HCT116 (cell line): ENCODE results near the gene RNF126. TPM values are rescaled to one million over a fixed set of nuclear protein-coding genes. Genes with fewer than 3 reads are reported as not detected.

Experiments
- ATAC-seq: fragments of 200-7000 bp; cut with Tn5 transposase; 2 replicates; pipeline ENCODE4 v1.9.1; 2020; ENCODE audit warnings: mild to moderate bottlenecking, moderate library complexity
- BruUV-seq: library from RNA; stranded (reverse); fragments of 400-500 nt; replicated peaks from 2 replicates; lab custom pipeline; 2021; lab: Mats Ljungman, UMichigan
- CTCF ChIA-PET: fragments of 300-600 bp; sonication (Branson Sonifier 250); formaldehyde crosslinking; loops from one replicate; lab custom pipeline; 2021; ENCODE audit warnings: antibody characterized with exemption; lab: Charles Lee
- POLR2A ChIA-PET: fragments of 300-600, 350-600 bp; sonication (Branson Sonifier 250); formaldehyde crosslinking; loops from one replicate; lab custom pipeline; 2021; ENCODE audit warnings: antibody characterized with exemption; lab: Charles Lee
- RAD21 ChIA-PET, 2 experiments: fragments of 300-600 bp; sonication (Branson Sonifier 250); formaldehyde crosslinking; loops; one replicate each; lab custom pipeline; 2023; ENCODE audit warnings: low total read pairs in 2 of 2; ENCODE audit not compliant: uncharacterized antibody in 2 of 2, unreplicated experiment in 2 of 2, low non-redundant PET in 1 of 2; lab: Charles Lee
- DNase-seq: peaks from one replicate; pipeline ENCODE4 v3.0.0-alpha.2; 2010; ENCODE audit warnings: low read depth, low spot score
- H2AFZ ChIP-seq: fragments of 200-600 bp; shearing (Covaris generic), sonication (generic); 2 replicates; pipeline ENCODE4 v1.6.1; 2017; ENCODE audit warnings: low read depth, mixed run types, mixed read lengths, antibody characterized with exemption, low read length; ENCODE audit not compliant: poor library complexity, severe bottlenecking
- H3K27ac ChIP-seq: 2 replicates; pipeline ENCODE4 v1.5.1; 2012; ENCODE audit warnings: low read depth, low read length
- H3K27me3 ChIP-seq: fragments of 200-600 bp; sonication (generic); 2 replicates; pipeline ENCODE4 v1.6.1; 2016; ENCODE audit warnings: mixed run types, low read length, mixed read lengths; ENCODE audit not compliant: insufficient read depth
- H3K36me3 ChIP-seq, 2 experiments: fragments of 200-500 bp in 1 of 2; fragments of 200-600 bp in 1 of 2; sonication (Bioruptor generic) in 1 of 2; sonication (generic) in 1 of 2; 2 replicates each; pipeline versions ENCODE4 v1.5.1 to v1.6.1; 2014 to 2016; ENCODE audit warnings: low read length in 2 of 2, inconsistent platforms in 1 of 2, mixed read lengths in 1 of 2, mixed run types in 1 of 2; ENCODE audit not compliant: insufficient read depth in 2 of 2, control insufficient read depth in 1 of 2
- H3K4me1 ChIP-seq, 2 experiments: fragments of 200-600 bp in 1 of 2; sonication (generic) in 1 of 2; 2 replicates each; pipeline versions ENCODE4 v1.5.1 to v1.6.1; 2012 to 2017; ENCODE audit warnings: low read length in 2 of 2, inconsistent platforms in 1 of 2, mild to moderate bottlenecking in 1 of 2, mixed read lengths in 1 of 2, mixed run types in 1 of 2, moderate library complexity in 1 of 2; ENCODE audit not compliant: insufficient read depth in 2 of 2, control insufficient read depth in 1 of 2
- H3K4me2 ChIP-seq: fragments of 200-600 bp; sonication (generic); 2 replicates; pipeline ENCODE4 v1.6.1; 2017; ENCODE audit warnings: mixed run types, low read length, mixed read lengths
- H3K4me3 ChIP-seq, 2 experiments: fragments of 200-600 bp in 1 of 2; sonication (generic) in 1 of 2; replicated peaks in 1 of 2; 2 replicates each; pipeline ENCODE4 v1.5.1; 2011 to 2016; ENCODE audit warnings: low read length in 2 of 2, control low read depth in 1 of 2, low read depth in 1 of 2, mild to moderate bottlenecking in 1 of 2, mixed read lengths in 1 of 2, mixed run types in 1 of 2
- H3K79me2 ChIP-seq: fragments of 200-600 bp; sonication (generic); 2 replicates; pipeline ENCODE4 v1.6.1; 2017; ENCODE audit warnings: mild to moderate bottlenecking, mixed run types, low read length, moderate library complexity, mixed read lengths; ENCODE audit not compliant: insufficient read depth
- H3K9ac ChIP-seq: fragments of 200-600 bp; sonication (generic); 2 replicates; pipeline ENCODE4 v1.6.1; 2016; ENCODE audit warnings: low read length, mixed read lengths
- H3K9me2 ChIP-seq: fragments of 200-600 bp; sonication (generic), shearing (Covaris generic); 2 replicates; pipeline ENCODE4 v1.6.1; 2017; ENCODE audit warnings: mixed run types, mild to moderate bottlenecking, moderate library complexity; ENCODE audit not compliant: insufficient read depth
- H3K9me3 ChIP-seq, 2 experiments: fragments of 200-500 bp in 1 of 2; fragments of 200-600 bp in 1 of 2; sonication (Bioruptor generic) in 1 of 2; sonication (generic) in 1 of 2; 2 replicates each; pipeline ENCODE4 v1.6.1; 2014 to 2017; ENCODE audit warnings: low read length in 2 of 2, mixed read lengths in 2 of 2, inconsistent platforms in 1 of 2, low read depth in 1 of 2, mild to moderate bottlenecking in 1 of 2, mixed run types in 1 of 2, moderate library complexity in 1 of 2; ENCODE audit not compliant: control insufficient read depth in 1 of 2, insufficient read depth in 1 of 2
- H4K20me1 ChIP-seq: fragments of 200-600 bp; sonication (generic), shearing (Covaris generic); 2 replicates; pipeline ENCODE4 v1.6.1; 2017; ENCODE audit warnings: mixed run types, mild to moderate bottlenecking, moderate library complexity; ENCODE audit not compliant: insufficient read depth
- CBX3 ChIP-seq: IDR thresholded peaks from 2 replicates; pipeline ENCODE4 v1.6.1; 2012; ENCODE audit warnings: low read depth
- CEBPB ChIP-seq: IDR thresholded peaks from 2 replicates; pipeline ENCODE4 v1.6.1; 2012; ENCODE audit warnings: low read depth
- ELF1 ChIP-seq: IDR thresholded peaks from 2 replicates; pipeline ENCODE4 v1.6.1; 2012; ENCODE audit warnings: low read depth, borderline replicate concordance
- FOSL1 ChIP-seq: IDR thresholded peaks from 2 replicates; pipeline ENCODE4 v1.6.1; 2012; ENCODE audit warnings: low read depth
- JUND ChIP-seq: IDR thresholded peaks from 2 replicates; pipeline ENCODE4 v1.6.1; 2012
- POLR2AphosphoS5 ChIP-seq: IDR thresholded peaks from 2 replicates; pipeline ENCODE4 v1.6.1; 2011; ENCODE audit warnings: mild to moderate bottlenecking, low read depth, low read length, moderate library complexity
- RAD21 ChIP-seq: IDR thresholded peaks from 2 replicates; pipeline ENCODE4 v1.6.1; 2012; ENCODE audit warnings: low read depth, mild to moderate bottlenecking
- SIN3A ChIP-seq: IDR thresholded peaks from 2 replicates; pipeline ENCODE4 v1.6.1; 2012; ENCODE audit warnings: low read depth
- SP1 ChIP-seq: IDR thresholded peaks from 2 replicates; pipeline ENCODE4 v1.6.1; 2012; ENCODE audit warnings: low read depth
- SRF ChIP-seq: IDR thresholded peaks from 2 replicates; pipeline ENCODE4 v1.6.1; 2012; ENCODE audit warnings: low read depth
- ZBTB33 ChIP-seq: IDR thresholded peaks from 2 replicates; pipeline ENCODE4 v1.6.1; 2011; ENCODE audit warnings: mild to moderate bottlenecking, low read length, moderate library complexity; ENCODE audit not compliant: insufficient replicate concordance; ENCODE audit errors: extremely low read depth
- ZNF274 ChIP-seq: fragments of 200-500 bp; sonication (Bioruptor generic); IDR thresholded peaks from 2 replicates; pipeline ENCODE4 v1.6.1; 2014; ENCODE audit warnings: mild to moderate bottlenecking, low read depth, low read length, inconsistent platforms
- intact Hi-C: fragments of 100-400 bp; cut with micrococcal nuclease; formaldehyde crosslinking; loops from 2 replicates; pipeline ENCODE4 v1.10.0; 2022
- total RNA-seq: library from RNA; stranded (reverse); gene quantifications from one replicate; pipeline ENCODE4 v1.2.1, GENCODE V29; 2021; ENCODE audit not compliant: unreplicated experiment
- TF ChIP-seq, protein P1 (sequence below), 3 experiments: fragments of 200-600 bp in 1 of 3; sonication (generic) in 1 of 3; IDR thresholded peaks in 2 of 3; conservative IDR thresholded peaks in 1 of 3; 2 replicates each; pipeline ENCODE4 v1.5.1; 2012 to 2017; ENCODE audit warnings: low read depth in 2 of 3, low read length in 2 of 3, antibody characterized with exemption in 1 of 3, borderline replicate concordance in 1 of 3, control low read depth in 1 of 3, mild to moderate bottlenecking in 1 of 3, mixed read lengths in 1 of 3, mixed run types in 1 of 3, moderate library complexity in 1 of 3; ENCODE audit not compliant: insufficient read depth in 1 of 3
- TF ChIP-seq, protein P2 (sequence below): IDR thresholded peaks from 2 replicates; pipeline ENCODE4 v1.6.1; 2012

RNF126 gene
- total RNA-seq, 1 experiment from 2014 or later, result 93.8 TPM

GRCh38 chr19:624433-625109, 38.4 kb downstream of the RNF126 start:
- RAD21 ChIA-PET, result no interaction called here
- DNase-seq, result no peak
- no peaks in the 10 kb centered on the region for H3K27me3 ChIP-seq
- TF ChIP-seq ZBTB33, result no peak
- no peak for TF ChIP-seq ZNF274
- TF ChIP-seq RAD21, result no peak
- no peak for TF ChIP-seq FOSL1
- TF ChIP-seq, protein P1, sequence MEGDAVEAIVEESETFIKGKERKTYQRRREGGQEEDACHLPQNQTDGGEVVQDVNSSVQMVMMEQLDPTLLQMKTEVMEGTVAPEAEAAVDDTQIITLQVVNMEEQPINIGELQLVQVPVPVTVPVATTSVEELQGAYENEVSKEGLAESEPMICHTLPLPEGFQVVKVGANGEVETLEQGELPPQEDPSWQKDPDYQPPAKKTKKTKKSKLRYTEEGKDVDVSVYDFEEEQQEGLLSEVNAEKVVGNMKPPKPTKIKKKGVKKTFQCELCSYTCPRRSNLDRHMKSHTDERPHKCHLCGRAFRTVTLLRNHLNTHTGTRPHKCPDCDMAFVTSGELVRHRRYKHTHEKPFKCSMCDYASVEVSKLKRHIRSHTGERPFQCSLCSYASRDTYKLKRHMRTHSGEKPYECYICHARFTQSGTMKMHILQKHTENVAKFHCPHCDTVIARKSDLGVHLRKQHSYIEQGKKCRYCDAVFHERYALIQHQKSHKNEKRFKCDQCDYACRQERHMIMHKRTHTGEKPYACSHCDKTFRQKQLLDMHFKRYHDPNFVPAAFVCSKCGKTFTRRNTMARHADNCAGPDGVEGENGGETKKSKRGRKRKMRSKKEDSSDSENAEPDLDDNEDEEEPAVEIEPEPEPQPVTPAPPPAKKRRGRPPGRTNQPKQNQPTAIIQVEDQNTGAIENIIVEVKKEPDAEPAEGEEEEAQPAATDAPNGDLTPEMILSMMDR (IDR thresholded peaks at IDR 0.05 in 2 of 3, conservative IDR thresholded peaks at IDR 0.05 in 1 of 3; ENCODE audit: borderline replicate concordance in 1 of 3, insufficient read depth in 1 of 3, low read depth in 2 of 3, low read length in 2 of 3), result no peak
- no peak for TF ChIP-seq SRF
- TF ChIP-seq POLR2AphosphoS5, result no peak
- no peak for TF ChIP-seq SIN3A
- TF ChIP-seq SP1, result no peak
- TF ChIP-seq, protein P2, sequence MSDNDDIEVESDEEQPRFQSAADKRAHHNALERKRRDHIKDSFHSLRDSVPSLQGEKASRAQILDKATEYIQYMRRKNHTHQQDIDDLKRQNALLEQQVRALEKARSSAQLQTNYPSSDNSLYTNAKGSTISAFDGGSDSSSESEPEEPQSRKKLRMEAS, result no peak
- TF ChIP-seq JUND, result no peak
- no peak for TF ChIP-seq CBX3
- no peak for TF ChIP-seq CEBPB
- no peak for TF ChIP-seq ELF1
- TF ChIP-seq, all 23 proteins: peak for 0
- H3K36me3 ChIP-seq, result peaks cover 5 to 57% of the 10 kb centered on the region in 2 experiments
- H3K4me2 ChIP-seq, result peak overlapping the region; percentile 50
- BruUV-seq, result no TSS peak
- H2AFZ ChIP-seq, result no peak overlapping the region
- CTCF ChIA-PET, result no interaction called here
- 0 out of 2 replicates have a peak overlapping the region, but pooled peaks have one; percentile 3 for H3K9ac ChIP-seq
- intact Hi-C loops, result no loop called here
- no peaks in the 10 kb centered on the region for H4K20me1 ChIP-seq
- peaks cover 23% of the 10 kb centered on the region for H3K79me2 ChIP-seq
- H3K9me3 ChIP-seq, result no peaks in the 10 kb centered on the region
- POLR2A ChIA-PET, result no interaction called here
- H3K27ac ChIP-seq, result peak overlapping the region; percentile 53; the same call in 1 of the 2 replicates
- H3K4me3 ChIP-seq, result no peak overlapping the region
- H3K4me1 ChIP-seq, result peaks cover 4 to 21% of the 10 kb centered on the region in 2 experiments; a peak in 3 of 4 replicates
- H3K9me2 ChIP-seq, result no peaks in the 10 kb centered on the region
- ATAC-seq, result no peak
